MM.1S (cell line): ENCODE results near the gene HOXD11.
A peak's percentile ranks its signal among the peaks of the same experiment; 100 is the strongest.

Experiments used
- DNase-seq: peaks from one replicate; pipeline ENCODE4 v3.0.0-alpha.2; 2015
- H2AFZ ChIP-seq: fragments of 300-600 bp; sonication (generic); 2 replicates; pipeline ENCODE4 v1.6.0; 2016; ENCODE audit warnings: antibody characterized with exemption, low read length
- H3F3A ChIP-seq: fragments of 300-600 bp; sonication (generic); 2 replicates; pipeline ENCODE4 v1.6.1; 2016; ENCODE audit warnings: mild to moderate bottlenecking, antibody characterized with exemption, low read length, moderate library complexity, mixed read lengths; ENCODE audit not compliant: insufficient read depth
- H3K27ac ChIP-seq: fragments of 300-600 bp; sonication (generic); 2 replicates; pipeline ENCODE4 v1.5.1; 2016; ENCODE audit warnings: mild to moderate bottlenecking, low read length
- H3K27me3 ChIP-seq: fragments of 300-600 bp; sonication (generic); replicated peaks from 2 replicates; pipeline ENCODE4 v1.6.0; 2016; ENCODE audit warnings: low read length; ENCODE audit not compliant: insufficient read depth
- H3K36me3 ChIP-seq: fragments of 300-600 bp; sonication (generic); replicated peaks from 2 replicates; pipeline ENCODE4 v1.6.1; 2016; ENCODE audit warnings: mild to moderate bottlenecking, low read length, mixed read lengths; ENCODE audit not compliant: insufficient read depth
- H3K4me1 ChIP-seq: fragments of 300-600 bp; sonication (generic); 2 replicates; pipeline ENCODE4 v1.6.1; 2016; ENCODE audit warnings: low read length, mixed read lengths
- H3K4me2 ChIP-seq: fragments of 300-600 bp; sonication (generic); 2 replicates; pipeline ENCODE4 v1.6.0; 2016; ENCODE audit warnings: low read depth, low read length
- H3K4me3 ChIP-seq: fragments of 300-600 bp; sonication (generic); 2 replicates; pipeline ENCODE4 v1.5.1; 2016; ENCODE audit warnings: low read length, mixed read lengths
- H3K79me2 ChIP-seq: fragments of 300-600 bp; sonication (generic); 2 replicates; pipeline ENCODE4 v1.6.1; 2016; ENCODE audit warnings: mixed run types, low read length, mixed read lengths
- H3K9ac ChIP-seq: fragments of 300-600 bp; sonication (generic); 2 replicates; pipeline ENCODE4 v1.6.1; 2016; ENCODE audit warnings: low read length, mixed read lengths
- H3K9me2 ChIP-seq: fragments of 300-600 bp; sonication (generic); replicated peaks from 2 replicates; pipeline ENCODE4 v1.6.1; 2016; ENCODE audit warnings: mild to moderate bottlenecking, low read length, mixed read lengths; ENCODE audit not compliant: insufficient read depth
- H3K9me3 ChIP-seq: fragments of 300-600 bp; sonication (generic); replicated peaks from 2 replicates; pipeline ENCODE4 v1.6.1; 2016; ENCODE audit warnings: mild to moderate bottlenecking, low read length, mixed read lengths; ENCODE audit not compliant: insufficient read depth
- H4K20me1 ChIP-seq: fragments of 300-600 bp; sonication (generic); 2 replicates; pipeline ENCODE4 v1.6.1; 2016; ENCODE audit warnings: mild to moderate bottlenecking, low read length, moderate library complexity, mixed read lengths; ENCODE audit not compliant: insufficient read depth
- EZH2 ChIP-seq: fragments of 300-600 bp; sonication (generic); optimal IDR thresholded peaks from 2 replicates; pipeline ENCODE3; 2017; ENCODE audit warnings: low read depth, mild to moderate bottlenecking, antibody characterized with exemption, low read length, mixed read lengths
- EZH2phosphoT487 ChIP-seq: fragments of 300-600 bp; sonication (generic); IDR thresholded peaks from 2 replicates; pipeline ENCODE4 v1.6.1; 2018; ENCODE audit warnings: antibody characterized with exemption, low read length
- TF ChIP-seq, protein P1 (sequence below): fragments of 300-600 bp; sonication (generic); IDR thresholded peaks from 2 replicates; pipeline ENCODE4 v1.5.1; 2016; ENCODE audit warnings: antibody characterized with exemption, low read length, mixed read lengths

Gene HOXD11

GRCh38 chr2:176084611-176085119, 22.4 kb upstream of the HOXD11 start:
- Histone ChIP-seq H3K27me3 (0 out of 2 replicates have a peak, but pooled peaks cover 4% of the 10 kb centered on the region), H3K4me3 (no peak overlapping the region)
- DNase-seq: no peak

GRCh38 chr2:176085120-176085788, 21.8 kb upstream of the HOXD11 start:
- H4K20me1 ChIP-seq: no peaks in the 10 kb centered on the region
- H3K4me3 ChIP-seq: no peak overlapping the region
- no peak for DNase-seq
- 0 out of 2 replicates have a peak, but pooled peaks cover 6% of the 10 kb centered on the region for H3K27me3 ChIP-seq
- no peaks in the 10 kb centered on the region for H3K79me2 ChIP-seq
- H3F3A ChIP-seq: no peaks in the 10 kb centered on the region
- H2AFZ ChIP-seq: no peak overlapping the region
- no peak overlapping the region for H3K27ac ChIP-seq
- H3K9me3 ChIP-seq: no peaks in the 10 kb centered on the region
- no peaks in the 10 kb centered on the region for H3K36me3 ChIP-seq
- H3K9me2 ChIP-seq: no peaks in the 10 kb centered on the region
- H3K4me2 ChIP-seq: no peak overlapping the region
- TF ChIP-seq EZH2 (no peak), EZH2phosphoT487 (no peak)
- TF ChIP-seq, protein P1, sequence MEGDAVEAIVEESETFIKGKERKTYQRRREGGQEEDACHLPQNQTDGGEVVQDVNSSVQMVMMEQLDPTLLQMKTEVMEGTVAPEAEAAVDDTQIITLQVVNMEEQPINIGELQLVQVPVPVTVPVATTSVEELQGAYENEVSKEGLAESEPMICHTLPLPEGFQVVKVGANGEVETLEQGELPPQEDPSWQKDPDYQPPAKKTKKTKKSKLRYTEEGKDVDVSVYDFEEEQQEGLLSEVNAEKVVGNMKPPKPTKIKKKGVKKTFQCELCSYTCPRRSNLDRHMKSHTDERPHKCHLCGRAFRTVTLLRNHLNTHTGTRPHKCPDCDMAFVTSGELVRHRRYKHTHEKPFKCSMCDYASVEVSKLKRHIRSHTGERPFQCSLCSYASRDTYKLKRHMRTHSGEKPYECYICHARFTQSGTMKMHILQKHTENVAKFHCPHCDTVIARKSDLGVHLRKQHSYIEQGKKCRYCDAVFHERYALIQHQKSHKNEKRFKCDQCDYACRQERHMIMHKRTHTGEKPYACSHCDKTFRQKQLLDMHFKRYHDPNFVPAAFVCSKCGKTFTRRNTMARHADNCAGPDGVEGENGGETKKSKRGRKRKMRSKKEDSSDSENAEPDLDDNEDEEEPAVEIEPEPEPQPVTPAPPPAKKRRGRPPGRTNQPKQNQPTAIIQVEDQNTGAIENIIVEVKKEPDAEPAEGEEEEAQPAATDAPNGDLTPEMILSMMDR: no peak
- no peaks in the 10 kb centered on the region for H3K4me1 ChIP-seq
- no peak overlapping the region for H3K9ac ChIP-seq

More at GRCh38 chr2:176084611-176085119, 22.4 kb upstream of the HOXD11 start:
- Histone ChIP-seq H3K9me2 (no peaks in the 10 kb centered on the region), H3K27ac (no peak overlapping the region), H3F3A (no peaks in the 10 kb centered on the region), H2AFZ (no peak overlapping the region), H3K79me2 (no peaks in the 10 kb centered on the region), H3K4me2 (no peak overlapping the region), H3K9me3 (no peaks in the 10 kb centered on the region), H4K20me1 (no peaks in the 10 kb centered on the region), H3K9ac (no peak overlapping the region), H3K36me3 (no peaks in the 10 kb centered on the region), H3K4me1 (no peaks in the 10 kb centered on the region)
- TF ChIP-seq EZH2: no peak
- TF ChIP-seq EZH2phosphoT487: no peak
- TF ChIP-seq, protein P1: no peak

DNA sequence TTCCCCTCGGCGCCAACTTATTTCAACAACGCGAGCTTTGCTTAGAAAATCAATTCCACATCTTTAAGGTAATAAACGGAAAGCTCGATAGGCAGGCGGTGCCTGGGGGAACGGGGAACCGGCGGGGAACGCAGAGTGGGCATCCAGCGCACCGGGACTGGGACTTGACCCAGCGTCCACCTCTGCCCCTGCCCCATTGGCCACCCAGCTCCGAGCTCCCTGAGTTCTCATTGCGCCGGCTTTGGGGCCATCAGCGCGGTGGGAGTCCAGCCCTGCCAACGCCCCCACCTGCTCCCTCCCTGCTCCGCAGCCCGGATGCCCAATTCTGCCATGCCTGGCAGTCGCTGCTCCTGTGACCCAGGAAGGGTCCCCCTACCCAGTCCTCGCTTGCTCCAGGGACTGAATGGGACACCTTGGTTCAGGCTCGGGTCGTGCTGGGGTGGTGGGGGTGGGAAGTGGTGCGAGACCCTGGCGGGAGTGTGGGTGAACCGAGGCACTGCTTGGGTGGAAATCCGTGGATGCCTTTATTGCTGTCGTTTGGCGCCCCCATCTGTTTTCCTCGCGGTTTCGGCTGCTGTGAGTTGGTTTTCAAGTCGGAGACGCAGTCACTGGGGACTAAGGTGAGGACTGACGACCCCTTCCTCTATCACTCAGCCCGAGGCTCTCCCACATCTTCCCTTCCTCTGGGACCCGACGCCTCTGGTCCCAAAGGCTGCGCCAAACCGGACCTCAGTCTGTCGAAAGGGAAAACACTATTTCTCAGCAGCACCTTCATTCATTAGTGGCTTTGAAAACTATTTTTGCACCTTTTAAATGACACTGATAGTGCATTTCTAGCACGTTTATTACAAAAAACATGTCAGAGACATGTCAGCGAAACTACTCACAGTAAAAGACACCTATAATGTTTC, 21.0 kb upstream of the HOXD11 start:
- H2AFZ ChIP-seq: 0 out of 2 replicates have a peak overlapping the region, but pooled peaks have one; percentile 6
- no peaks in the 10 kb centered on the region for H3K36me3 ChIP-seq
- H3K9me3 ChIP-seq: no peaks in the 10 kb centered on the region
- 0 out of 2 replicates have a peak, but pooled peaks cover 9% of the 10 kb centered on the region for H3K27me3 ChIP-seq
- no peaks in the 10 kb centered on the region for H3K79me2 ChIP-seq
- H3K4me1 ChIP-seq: no peaks in the 10 kb centered on the region
- H3K4me3 ChIP-seq: no peak overlapping the region
- H3K9ac ChIP-seq: no peak overlapping the region
- H3K4me2 ChIP-seq: peak overlapping the region; percentile 32; the same call in 1 of the 2 replicates
- no peaks in the 10 kb centered on the region for H4K20me1 ChIP-seq
- DNase-seq: no peak
- no peaks in the 10 kb centered on the region for H3F3A ChIP-seq
- TF ChIP-seq, protein P1: peak; percentile 44
- TF ChIP-seq EZH2: no peak
- no peak overlapping the region for H3K27ac ChIP-seq
- H3K9me2 ChIP-seq: no peaks in the 10 kb centered on the region
